Stimulated activated naive CD8-positive, alpha-beta T cell treated with anti-CD3 and anti-CD28 coated beads, Interleukin-15, Interleukin-2, amounts not matched to agents 100 ng/mL and 50 ng/mL, for 24 hours (primary cell): Measurements from ENCODE around the gene RNPS1.

Source experiments
- H3K27ac Mint-ChIP-seq: one replicate; pipeline ENCODE4 v1.8.0; 2021; ENCODE audit warnings: mild to moderate bottlenecking, mixed read lengths
- H3K27me3 Mint-ChIP-seq: one replicate; pipeline ENCODE4 v1.8.0; 2021; ENCODE audit warnings: mixed read lengths
- H3K36me3 Mint-ChIP-seq: one replicate; pipeline ENCODE4 v1.8.0; 2021; ENCODE audit warnings: low read depth, mixed read lengths
- H3K4me1 Mint-ChIP-seq: one replicate; pipeline ENCODE4 v1.8.0; 2021; ENCODE audit warnings: low read depth, mixed read lengths
- H3K4me3 Mint-ChIP-seq: one replicate; pipeline ENCODE4 v1.8.0; 2021; ENCODE audit warnings: mild to moderate bottlenecking, mixed read lengths
- H3K9me3 Mint-ChIP-seq: one replicate; pipeline ENCODE4 v1.8.0; 2021; ENCODE audit warnings: mixed read lengths

RNPS1 gene

DNA sequence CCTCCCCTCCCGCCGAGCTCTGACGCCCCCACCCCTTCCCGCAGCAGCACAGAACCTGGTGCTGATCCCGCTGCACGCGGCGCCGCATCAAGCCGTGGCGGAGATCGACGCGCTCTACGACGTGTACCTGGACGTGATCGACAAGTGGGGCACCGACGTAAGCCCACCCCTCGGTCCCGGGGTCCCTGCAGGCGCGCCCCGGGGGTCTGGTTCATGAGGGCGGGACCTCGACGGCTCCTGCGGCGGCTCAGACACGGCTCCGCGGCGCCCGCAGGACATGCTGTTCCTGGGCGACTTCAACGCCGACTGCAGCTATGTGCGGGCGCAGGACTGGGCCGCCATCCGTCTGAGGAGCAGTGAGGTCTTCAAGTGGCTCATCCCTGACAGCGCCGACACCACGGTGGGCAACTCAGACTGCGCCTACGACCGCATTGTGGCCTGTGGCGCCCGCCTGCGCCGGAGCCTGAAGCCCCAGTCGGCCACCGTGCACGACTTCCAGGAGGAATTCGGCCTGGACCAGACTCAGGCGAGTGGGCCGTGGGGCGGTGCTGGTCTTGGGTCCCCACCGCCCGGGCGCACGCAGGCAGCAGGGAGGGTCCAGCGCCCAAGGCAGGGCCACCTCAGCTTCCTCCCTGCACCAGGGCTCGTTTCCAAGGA lies 30.3 kb downstream of the RNPS1 start:
- Mint-ChIP-seq H3K27ac (no peak overlapping the region), H3K36me3 (peaks cover 12% of the 10 kb centered on the region), H3K9me3 (no peaks in the 10 kb centered on the region), H3K4me1 (no peaks in the 10 kb centered on the region), H3K4me3 (no peak overlapping the region), H3K27me3 (peaks cover 2% of the 10 kb centered on the region)

DNA sequence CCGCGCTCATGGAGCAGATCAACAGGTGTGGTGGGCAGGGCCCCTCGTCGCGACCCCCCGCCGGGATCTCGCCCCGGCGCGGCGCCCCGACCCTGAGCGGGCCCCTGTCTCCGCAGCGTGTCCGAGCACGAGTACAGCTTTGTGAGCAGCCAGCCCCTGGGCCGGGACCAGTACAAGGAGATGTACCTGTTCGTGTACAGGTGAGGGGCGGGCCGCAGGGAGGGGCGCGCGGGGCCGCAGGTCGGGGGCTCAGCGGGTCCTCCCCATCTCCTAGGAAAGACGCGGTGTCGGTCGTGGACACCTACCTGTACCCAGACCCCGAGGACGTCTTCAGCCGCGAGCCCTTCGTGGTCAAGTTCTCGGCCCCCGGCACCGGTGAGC lies 30.8 kb downstream of the RNPS1 start:
- Mint-ChIP-seq H3K36me3 (peaks cover 7% of the 10 kb centered on the region), H3K27me3 (peaks cover 2% of the 10 kb centered on the region), H3K4me1 (no peaks in the 10 kb centered on the region), H3K27ac (no peak overlapping the region), H3K9me3 (no peaks in the 10 kb centered on the region), H3K4me3 (no peak overlapping the region)

- peaks cover 4% of the 10 kb centered on the region for H3K36me3 Mint-ChIP-seq
- H3K9me3 Mint-ChIP-seq = no peaks in the 10 kb centered on the region
- H3K4me3 Mint-ChIP-seq = no peak within 1 kb of the TSS
- H3K27me3 Mint-ChIP-seq = peaks cover 2% of the 10 kb centered on the region
- H3K4me1 Mint-ChIP-seq = no peaks in the 10 kb centered on the region
- H3K27ac Mint-ChIP-seq = no peak within 1 kb of the TSS
These were observed 31.4 kb downstream of the RNPS1 start, which contains the start of gene DNASE1L2 for GRCh38 chr16:2236337-2237101. DNASE1L2 (plus strand) TSS chr16:2236444; CDS start chr16:2236817, 373 bp downstream.

DNA sequence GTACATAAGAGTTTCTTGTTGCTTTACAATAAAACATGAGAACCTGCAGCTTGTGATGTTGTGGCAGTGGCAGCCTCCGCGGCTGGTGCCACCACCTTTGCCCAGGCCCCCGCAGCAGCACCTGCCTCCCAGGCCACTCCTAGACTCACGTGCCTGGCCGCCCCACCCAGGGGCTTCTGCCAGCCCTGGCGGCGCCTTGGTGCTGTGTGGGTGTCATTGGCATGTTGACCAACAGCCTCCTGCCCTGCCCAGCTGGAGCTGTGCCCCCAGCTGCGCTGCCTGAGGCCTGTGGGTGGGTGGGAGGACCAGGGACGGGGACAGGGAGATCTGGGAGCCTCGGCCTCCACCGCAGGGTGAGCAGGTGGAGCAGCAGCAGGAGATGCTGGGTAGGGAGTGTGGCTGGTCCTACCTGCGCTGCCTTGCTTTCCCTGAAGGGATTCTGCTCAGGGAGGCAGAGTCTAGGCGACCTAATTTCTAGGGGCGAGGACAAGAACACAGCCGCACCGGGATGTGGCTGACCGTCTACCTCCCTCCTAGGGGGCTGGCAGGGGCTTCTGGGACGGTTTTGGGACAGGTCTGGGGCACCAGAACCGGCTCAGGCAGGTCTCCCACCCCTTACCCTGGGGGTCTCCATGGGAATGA lies 32.1 kb downstream of the RNPS1 start:
- Mint-ChIP-seq H3K27ac (no peak overlapping the region), H3K4me3 (no peak overlapping the region), H3K4me1 (no peaks in the 10 kb centered on the region), H3K27me3 (peaks cover 2% of the 10 kb centered on the region), H3K36me3 (peaks cover 4% of the 10 kb centered on the region), H3K9me3 (no peaks in the 10 kb centered on the region)

GRCh38 chr16:2235234-2235651 lies 32.7 kb downstream of the RNPS1 start:
- Mint-ChIP-seq H3K4me1 (no peaks in the 10 kb centered on the region), H3K27me3 (peaks cover 2% of the 10 kb centered on the region), H3K4me3 (no peak overlapping the region), H3K9me3 (no peaks in the 10 kb centered on the region), H3K36me3 (peaks cover 5% of the 10 kb centered on the region), H3K27ac (no peak overlapping the region)

DNA sequence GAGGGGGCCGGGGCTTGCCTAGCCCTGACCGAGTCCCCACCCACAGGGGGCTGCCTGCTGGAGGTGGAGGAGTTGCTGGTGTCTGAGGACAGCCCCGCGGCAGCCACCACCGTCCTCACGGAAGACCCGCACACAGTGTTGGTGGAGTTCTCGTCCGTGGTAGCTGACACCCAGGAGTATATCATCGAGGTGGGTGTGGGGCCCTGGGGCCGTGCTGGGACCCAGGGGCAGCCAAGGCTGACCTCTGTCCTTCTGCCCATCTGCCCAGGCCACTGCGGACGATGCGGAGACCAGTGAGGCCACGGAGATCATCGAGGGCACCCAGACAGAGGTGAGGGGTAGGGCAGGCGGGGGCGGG lies 33.1 kb downstream of the RNPS1 start:
- Mint-ChIP-seq H3K4me1 (no peaks in the 10 kb centered on the region), H3K27ac (no peak overlapping the region), H3K4me3 (no peak overlapping the region), H3K36me3 (peaks cover 8% of the 10 kb centered on the region), H3K27me3 (peaks cover 2% of the 10 kb centered on the region), H3K9me3 (no peaks in the 10 kb centered on the region)

- peaks cover 2% of the 10 kb centered on the region for H3K27me3 Mint-ChIP-seq
- H3K4me1 Mint-ChIP-seq = no peaks in the 10 kb centered on the region
- no peak overlapping the region for H3K27ac Mint-ChIP-seq
- H3K4me3 Mint-ChIP-seq = no peak overlapping the region
- no peaks in the 10 kb centered on the region for H3K9me3 Mint-ChIP-seq
- peaks cover 8% of the 10 kb centered on the region for H3K36me3 Mint-ChIP-seq
These were observed 33.8 kb downstream of the RNPS1 start for GRCh38 chr16:2233872-2234812.

DNA sequence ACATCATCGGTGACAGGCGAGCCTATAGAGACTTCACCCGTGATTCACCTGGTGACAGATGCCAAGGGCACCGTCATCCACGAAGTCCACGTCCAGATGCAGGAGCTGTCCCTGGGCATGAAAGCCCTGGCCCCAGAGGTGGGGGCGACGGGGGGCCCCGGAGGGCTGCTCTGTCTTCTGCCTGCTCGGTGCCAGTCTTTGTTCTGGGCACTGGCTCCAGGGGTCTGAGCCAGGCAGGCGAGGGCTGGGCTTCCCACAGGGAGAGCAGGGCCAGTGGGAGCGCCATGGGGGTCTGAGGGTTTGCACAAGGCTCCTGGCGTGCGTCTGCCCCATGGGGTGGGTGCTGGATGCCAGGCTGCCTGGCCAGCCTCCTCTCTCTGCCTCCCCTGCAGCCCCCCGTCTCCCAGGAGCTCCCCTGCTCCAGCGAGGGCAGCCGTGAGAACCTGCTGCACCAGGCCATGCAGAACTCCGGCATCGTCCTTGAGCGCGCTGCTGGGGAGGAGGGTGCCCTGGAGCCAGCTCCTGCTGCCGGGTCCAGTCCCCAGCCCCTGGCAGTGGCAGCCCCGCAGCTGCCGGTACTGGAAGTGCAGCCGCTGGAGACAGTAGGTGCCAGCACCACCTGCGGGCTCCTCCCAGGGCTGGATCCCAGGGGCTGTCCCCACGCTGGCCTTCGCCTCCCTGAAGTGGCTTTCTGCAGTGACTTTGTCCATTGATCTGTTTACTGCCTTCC lies 34.7 kb downstream of the RNPS1 start:
- Mint-ChIP-seq H3K4me3 (no peak overlapping the region), H3K4me1 (no peaks in the 10 kb centered on the region), H3K27ac (no peak overlapping the region), H3K9me3 (no peaks in the 10 kb centered on the region), H3K36me3 (peaks cover 8% of the 10 kb centered on the region), H3K27me3 (peaks cover 2% of the 10 kb centered on the region)

DNA sequence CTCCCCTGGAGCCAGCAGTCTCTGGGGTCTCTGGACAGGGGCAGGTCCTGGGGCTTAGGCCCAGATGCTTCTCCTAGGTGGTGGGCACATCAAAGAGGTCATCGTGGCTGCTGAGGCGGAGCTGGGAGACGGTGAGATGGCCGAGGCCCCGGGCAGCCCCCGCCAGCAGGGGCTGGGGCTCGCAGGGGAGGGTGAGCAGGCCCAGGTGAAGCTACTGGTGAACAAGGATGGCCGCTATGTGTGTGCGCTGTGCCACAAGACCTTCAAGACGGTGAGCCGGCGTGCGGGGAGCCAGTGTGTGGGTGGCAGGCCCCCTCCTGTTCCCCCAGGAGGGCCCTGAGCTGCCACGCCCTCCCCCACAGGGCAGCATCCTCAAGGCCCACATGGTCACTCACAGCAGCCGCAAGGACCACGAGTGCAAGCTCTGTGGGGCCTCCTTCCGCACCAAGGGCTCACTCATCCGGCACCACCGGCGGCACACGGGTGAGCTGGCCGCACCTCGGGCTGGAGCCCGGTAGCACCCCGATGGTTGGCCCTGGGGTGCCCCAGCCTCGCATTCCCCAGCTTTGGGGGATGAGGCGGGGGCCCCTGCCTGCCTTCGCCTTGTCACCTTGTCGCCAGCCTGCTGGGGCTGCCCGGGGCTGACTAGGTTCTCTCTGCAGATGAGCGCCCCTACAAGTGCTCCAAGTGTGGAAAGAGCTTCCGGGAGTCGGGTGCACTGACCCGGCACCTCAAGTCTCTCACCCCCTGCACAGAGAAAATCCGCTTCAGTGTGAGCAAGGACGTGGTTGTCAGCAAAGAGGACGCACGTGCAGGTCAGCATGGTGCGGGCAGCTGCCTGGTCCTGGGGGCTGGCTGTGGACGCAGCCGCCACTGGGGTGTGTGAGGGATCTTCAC lies 35.6 kb downstream of the RNPS1 start:
- Mint-ChIP-seq H3K9me3 (no peaks in the 10 kb centered on the region), H3K4me1 (no peaks in the 10 kb centered on the region), H3K27me3 (peaks cover 2% of the 10 kb centered on the region), H3K36me3 (peaks cover 8% of the 10 kb centered on the region), H3K27ac (no peak overlapping the region), H3K4me3 (no peak overlapping the region)

DNA sequence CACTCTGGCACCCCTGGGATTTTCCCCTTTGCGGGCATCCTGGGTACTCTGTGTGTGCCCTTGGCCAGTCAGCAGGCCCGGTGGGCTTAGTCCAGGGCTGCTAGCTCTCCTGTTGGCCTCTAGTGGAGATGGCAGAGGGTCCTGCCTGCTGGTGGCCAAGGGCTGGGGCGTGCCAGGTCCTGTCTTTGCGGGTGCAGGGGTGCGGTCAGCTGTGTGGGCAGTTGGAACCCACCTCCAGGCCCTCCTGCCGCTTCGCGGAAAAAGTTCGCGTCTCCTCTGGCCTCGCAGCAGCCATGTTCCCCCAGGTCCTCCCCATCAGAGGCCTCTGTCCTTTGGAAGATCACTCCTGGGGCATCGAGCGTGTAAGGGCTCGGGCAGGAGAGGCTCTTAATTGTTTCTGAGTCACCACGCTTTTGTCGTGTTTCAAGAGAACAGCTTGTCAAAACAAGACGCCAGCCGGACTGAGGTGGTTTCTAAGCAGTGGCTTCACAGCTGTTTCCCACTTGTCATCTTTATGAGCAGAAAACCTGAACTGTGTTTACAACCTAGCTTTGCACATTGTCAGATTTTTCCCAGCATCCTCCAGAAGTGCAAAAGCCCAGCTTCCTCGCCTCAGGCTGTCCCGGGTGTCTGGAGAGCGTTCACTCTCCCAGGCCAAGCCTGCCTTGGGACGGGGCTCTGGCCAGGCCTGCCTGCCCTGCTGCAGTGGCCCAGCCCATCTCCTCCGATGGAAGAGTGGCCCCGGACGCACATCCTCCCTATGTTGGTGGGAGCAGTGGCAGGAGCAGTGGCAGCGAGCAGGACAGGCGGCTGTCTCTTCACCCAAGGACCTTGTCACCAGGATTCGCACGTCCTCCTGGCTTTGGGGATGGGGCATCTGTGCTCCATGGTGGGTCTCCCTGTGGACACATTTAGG lies 36.7 kb downstream of the RNPS1 start:
- Mint-ChIP-seq H3K36me3 (peaks cover 8% of the 10 kb centered on the region), H3K4me1 (peaks cover under 1% of the 10 kb centered on the region), H3K4me3 (no peak overlapping the region), H3K27ac (no peak overlapping the region), H3K9me3 (no peaks in the 10 kb centered on the region), H3K27me3 (peaks cover 2% of the 10 kb centered on the region)

GRCh38 chr16:2230376-2230775 lies 37.5 kb downstream of the RNPS1 start:
- H3K27me3 Mint-ChIP-seq = peaks cover 1% of the 10 kb centered on the region
- peaks cover 6% of the 10 kb centered on the region for H3K4me1 Mint-ChIP-seq
- H3K4me3 Mint-ChIP-seq = no peak overlapping the region
- peaks cover 11% of the 10 kb centered on the region for H3K36me3 Mint-ChIP-seq
- no peak overlapping the region for H3K27ac Mint-ChIP-seq
- no peaks in the 10 kb centered on the region for H3K9me3 Mint-ChIP-seq

DNA sequence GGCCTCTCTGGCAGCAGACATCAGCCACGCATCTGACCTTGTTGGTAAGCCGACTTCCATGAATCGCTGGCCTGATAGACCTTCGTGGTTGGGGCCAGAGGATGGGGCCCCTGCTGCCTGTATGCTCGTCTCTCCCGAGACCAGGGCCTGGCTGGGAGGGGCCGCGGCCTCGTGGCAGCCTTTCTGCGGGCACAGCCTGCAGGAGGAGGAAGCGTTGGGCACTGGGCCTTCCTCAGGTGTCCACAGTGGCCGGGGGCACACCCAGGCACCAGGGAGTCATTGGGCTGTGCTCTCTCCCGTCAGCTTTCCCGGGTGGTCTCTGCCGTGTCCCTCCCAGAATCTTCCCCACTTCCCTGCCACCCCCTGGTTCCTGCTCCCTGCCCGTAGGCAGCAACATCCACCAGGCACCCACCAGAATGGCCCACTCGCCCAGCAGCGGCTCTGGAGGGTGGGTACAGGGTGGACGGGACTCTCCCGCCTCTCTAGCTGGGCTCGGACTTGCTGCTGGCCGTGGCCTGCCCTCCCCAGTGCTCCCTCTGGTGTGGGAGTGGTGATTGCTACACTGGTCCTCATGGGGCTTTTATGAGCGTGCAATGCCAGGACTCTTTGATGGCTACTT lies 38.2 kb downstream of the RNPS1 start:
- Mint-ChIP-seq H3K27ac (no peak overlapping the region), H3K27me3 (no peaks in the 10 kb centered on the region), H3K36me3 (peaks cover 8% of the 10 kb centered on the region), H3K9me3 (no peaks in the 10 kb centered on the region), H3K4me1 (peaks cover 11% of the 10 kb centered on the region), H3K4me3 (no peak overlapping the region)
